H1 (cell line): ENCODE results near the gene MAP4K4. TPM values are rescaled to one million over a fixed set of nuclear protein-coding genes. Genes with fewer than 3 reads are reported as not detected.

Experiments used
- CTCF ChIA-PET: fragments of 300-600 bp; sonication (Branson Sonifier 250); formaldehyde crosslinking; loops from one replicate; lab custom pipeline; 2021; ENCODE audit not compliant: partially characterized antibody; lab: Charles Lee
- POLR2A ChIA-PET: fragments of 300-600 bp; sonication (Branson Sonifier 250); formaldehyde crosslinking; loops from one replicate; lab custom pipeline; 2021; ENCODE audit warnings: inconsistent platforms; ENCODE audit not compliant: partially characterized antibody; lab: Charles Lee
- DNase-seq, 2 experiments: peaks; one replicate each; pipeline versions ENCODE4 v3.0.0 to v3.0.0-alpha.2; 2010 to 2022; ENCODE audit warnings: low spot score in 2 of 2, low read depth in 1 of 2, mixed read lengths in 1 of 2
- FAIRE-seq: peaks from 2 replicates; lab custom pipeline; 2011; peaks lifted over from hg19 to GRCh38; lab: Jason Lieb, UNC
- H2AFZ ChIP-seq: 2 replicates; pipeline ENCODE4 v1.8.1; 2012; ENCODE audit warnings: low read length, inconsistent platforms
- H2AK5ac ChIP-seq: 2 replicates; pipeline ENCODE4 v1.6.1; 2013; ENCODE audit warnings: low read depth, low read length
- H2BK120ac ChIP-seq: replicated peaks from 2 replicates; pipeline ENCODE3; 2013; ENCODE audit warnings: low read depth, low read length, inconsistent platforms
- H2BK12ac ChIP-seq: 2 replicates; pipeline ENCODE4 v1.6.1; 2013; ENCODE audit warnings: low read depth, low read length
- H2BK15ac ChIP-seq: 2 replicates; pipeline ENCODE4 v1.6.1; 2013; ENCODE audit warnings: low read length
- H2BK20ac ChIP-seq: 2 replicates; pipeline ENCODE4 v1.6.1; 2013; ENCODE audit warnings: low read length
- H2BK5ac ChIP-seq: 2 replicates; pipeline ENCODE4 v1.6.1; 2013; ENCODE audit warnings: low read depth, low read length
- H3K14ac ChIP-seq: 2 replicates; pipeline ENCODE4 v1.6.1; 2013; ENCODE audit warnings: inconsistent platforms; ENCODE audit not compliant: insufficient read length
- H3K18ac ChIP-seq: 2 replicates; pipeline ENCODE4 v1.6.1; 2013; ENCODE audit warnings: low read length; ENCODE audit errors: extremely low read depth
- H3K23ac ChIP-seq: 2 replicates; pipeline ENCODE4 v1.6.1; 2013; ENCODE audit warnings: inconsistent platforms; ENCODE audit not compliant: insufficient read length
- H3K23me2 ChIP-seq: 2 replicates; pipeline ENCODE4 v1.6.1; 2013; ENCODE audit warnings: low read depth, low read length
- H3K27ac ChIP-seq: 2 replicates; pipeline ENCODE4 v1.6.1; 2011; ENCODE audit warnings: low read depth, low read length, inconsistent platforms
- H3K27me3 ChIP-seq, 4 experiments: replicated peaks in 1 of 4; 1 replicate in 1 of 4; 2 replicates in 3 of 4; pipeline versions ENCODE4 v1.6.1 to v1.8.1; 2011 to 2013; ENCODE audit warnings: low read length in 3 of 4, mild to moderate bottlenecking in 3 of 4, inconsistent platforms in 2 of 4, mixed read lengths in 2 of 4, moderate library complexity in 1 of 4; ENCODE audit not compliant: control insufficient read depth in 3 of 4, insufficient read depth in 3 of 4; ENCODE audit errors: extremely low read depth in 1 of 4
- H3K36me3 ChIP-seq, 4 experiments: 2 replicates each; pipeline versions ENCODE4 v1.6.1 to v1.8.1; 2011 to 2013; ENCODE audit warnings: mild to moderate bottlenecking in 4 of 4, low read length in 3 of 4, moderate library complexity in 2 of 4, control low read depth in 1 of 4, inconsistent platforms in 1 of 4; ENCODE audit not compliant: insufficient read depth in 4 of 4, control insufficient read depth in 2 of 4
- H3K4ac ChIP-seq: replicated peaks from 2 replicates; pipeline ENCODE3; 2013; ENCODE audit warnings: low read length, low read depth, mixed read lengths, inconsistent platforms; ENCODE audit not compliant: insufficient read length
- H3K4me1 ChIP-seq, 4 experiments: replicated peaks in 1 of 4; 1 replicate in 1 of 4; 2 replicates in 3 of 4; pipeline versions ENCODE4 v1.6.1 to v1.8.1; 2011 to 2013; ENCODE audit warnings: low read length in 3 of 4, inconsistent platforms in 2 of 4, mixed read lengths in 1 of 4; ENCODE audit not compliant: insufficient read depth in 4 of 4, control insufficient read depth in 3 of 4
- H3K4me2 ChIP-seq, 2 experiments: 2 replicates each; pipeline versions ENCODE4 v1.6.1 to v1.8.1; 2011 to 2013; ENCODE audit warnings: low read depth in 2 of 2, low read length in 2 of 2, control low read depth in 1 of 2, inconsistent platforms in 1 of 2, mild to moderate bottlenecking in 1 of 2; ENCODE audit not compliant: insufficient read depth in 1 of 2
- H3K4me3 ChIP-seq, 4 experiments: fragments of 200-600, 300-600 bp in 1 of 4; sonication (generic), shearing (Covaris generic), sonication (Bioruptor Twin) in 1 of 4; 2 replicates each; pipeline versions ENCODE4 v1.5.1 to v1.8.1; 2011 to 2016; ENCODE audit warnings: low read length in 4 of 4, low read depth in 3 of 4, control low read depth in 2 of 4, inconsistent platforms in 2 of 4, mild to moderate bottlenecking in 2 of 4, mixed read lengths in 1 of 4, moderate library complexity in 1 of 4; ENCODE audit not compliant: insufficient read depth in 2 of 4; ENCODE audit errors: extremely low read depth in 1 of 4
- H3K56ac ChIP-seq: replicated peaks from 2 replicates; pipeline ENCODE3; 2013; ENCODE audit warnings: low read depth, mild to moderate bottlenecking, mixed read lengths, low read length, inconsistent platforms; ENCODE audit not compliant: insufficient read length
- H3K79me1 ChIP-seq: 2 replicates; pipeline ENCODE4 v1.6.1; 2013; ENCODE audit warnings: low read depth, low read length, control low read depth
- H3K79me2 ChIP-seq, 2 experiments: 2 replicates each; pipeline versions ENCODE4 v1.6.1 to v1.8.1; 2012 to 2013; ENCODE audit warnings: low read length in 2 of 2, mild to moderate bottlenecking in 2 of 2, inconsistent platforms in 1 of 2; ENCODE audit not compliant: insufficient read depth in 2 of 2, control insufficient read depth in 1 of 2
- H3K9ac ChIP-seq, 4 experiments: replicated peaks in 1 of 4; 1 replicate in 1 of 4; 2 replicates in 3 of 4; pipeline versions ENCODE4 v1.6.1 to v1.8.1; 2011 to 2013; ENCODE audit warnings: low read depth in 3 of 4, low read length in 3 of 4, control low read depth in 2 of 4, mild to moderate bottlenecking in 2 of 4, moderate library complexity in 2 of 4, inconsistent platforms in 1 of 4; ENCODE audit errors: extremely low read depth in 1 of 4
- H3K9me3 ChIP-seq, 2 experiments: 2 replicates each; pipeline versions ENCODE4 v1.6.1 to v1.8.1; 2012 to 2013; ENCODE audit warnings: mild to moderate bottlenecking in 2 of 2, moderate library complexity in 2 of 2, control low read depth in 1 of 2, inconsistent platforms in 1 of 2, low read depth in 1 of 2, low read length in 1 of 2, mixed read lengths in 1 of 2; ENCODE audit not compliant: insufficient read depth in 2 of 2
- H4K20me1 ChIP-seq, 2 experiments: replicated peaks in 1 of 2; 2 replicates each; pipeline versions ENCODE3 to v1.8.1; 2011 to 2013; ENCODE audit warnings: inconsistent platforms in 2 of 2, low read length in 2 of 2, mild to moderate bottlenecking in 1 of 2; ENCODE audit not compliant: insufficient read depth in 2 of 2, control insufficient read depth in 1 of 2
- H4K5ac ChIP-seq: 2 replicates; pipeline ENCODE4 v1.6.1; 2013; ENCODE audit warnings: low read length, low read depth, mixed read lengths, inconsistent platforms; ENCODE audit not compliant: insufficient read length
- H4K8ac ChIP-seq: 2 replicates; pipeline ENCODE4 v1.8.0; 2013; ENCODE audit warnings: mild to moderate bottlenecking, moderate library complexity, low read length, inconsistent platforms; ENCODE audit not compliant: insufficient read depth; ENCODE audit errors: extremely low read depth
- H4K91ac ChIP-seq: replicated peaks from 2 replicates; pipeline ENCODE3; 2013; ENCODE audit warnings: low read length, mixed read lengths, inconsistent platforms; ENCODE audit not compliant: insufficient read length
- CREB1 ChIP-seq: IDR thresholded peaks from 2 replicates; pipeline ENCODE4 v1.6.1; 2012; ENCODE audit warnings: inconsistent platforms
- EGR1 ChIP-seq: IDR thresholded peaks from 2 replicates; pipeline ENCODE4 v1.6.1; 2011; ENCODE audit warnings: low read depth, low read length, borderline replicate concordance
- GABPA ChIP-seq: IDR thresholded peaks from 2 replicates; pipeline ENCODE4 v1.6.1; 2011; ENCODE audit warnings: mild to moderate bottlenecking, low read length, moderate library complexity, borderline replicate concordance; ENCODE audit not compliant: insufficient read depth
- RBBP5 ChIP-seq: IDR thresholded peaks from 2 replicates; pipeline ENCODE4 v1.7.1; 2012; ENCODE audit warnings: low read depth, mild to moderate bottlenecking, inconsistent platforms, low read length, moderate library complexity, borderline replicate concordance
- WGBS, 2 experiments: shearing (Covaris generic) in 1 of 2; methylation state at CpG; one replicate each; pipeline versions ENCODE4 v1.1.6 to v1.1.7; 2013 to 2015; ENCODE audit warnings: low lambda C conversion rate in 2 of 2, mixed read lengths in 2 of 2, inconsistent platforms in 1 of 2, low coverage in 1 of 2, missing lambda C conversion rate in 1 of 2; ENCODE audit not compliant: insufficient replicate concordance in 2 of 2, insufficient coverage in 1 of 2, insufficient read length in 1 of 2; ENCODE audit errors: extremely low coverage in 1 of 2, missing lambda C conversion rate in 1 of 2; 5-methylcytosine and 5-hydroxymethylcytosine counted together
- polyA plus RNA-seq, 7 experiments: library from polyadenylated mRNA; depleted of rRNA in 3 of 7; stranded (reverse) in 5 of 7; unstranded in 2 of 7; fragments of >200 nt in 5 of 7; fragments of 200-250 nt in 2 of 7; gene quantifications; 1 replicate in 5 of 7; 2 replicates in 1 of 7; 4 replicates in 1 of 7; pipeline versions ENCODE4 v1.2.1 to v1.2.3, GENCODE V29; 2011 to 2013; ENCODE audit warnings: missing spikeins in 2 of 7, mixed read lengths in 2 of 7
- total RNA-seq: library from RNA; stranded (reverse); fragmentation: NEBNext Ultra II Directional; extraction: Animal tissue kit (Norgen Biotek cat#: 25700); gene quantifications from 2 replicates; pipeline ENCODE4 v1.2.1, GENCODE V29; 2021
- TF ChIP-seq, protein P1 (sequence below): IDR thresholded peaks from 2 replicates; pipeline ENCODE4 v1.6.1; 2012; ENCODE audit warnings: low read length, inconsistent platforms

Gene MAP4K4
- total and polyA plus RNA-seq, 2 of the 8 experiments (the other 6 are each of a cell fraction or from before 2014, with no cell fraction given) = 53.2 to 138 TPM

DNA sequence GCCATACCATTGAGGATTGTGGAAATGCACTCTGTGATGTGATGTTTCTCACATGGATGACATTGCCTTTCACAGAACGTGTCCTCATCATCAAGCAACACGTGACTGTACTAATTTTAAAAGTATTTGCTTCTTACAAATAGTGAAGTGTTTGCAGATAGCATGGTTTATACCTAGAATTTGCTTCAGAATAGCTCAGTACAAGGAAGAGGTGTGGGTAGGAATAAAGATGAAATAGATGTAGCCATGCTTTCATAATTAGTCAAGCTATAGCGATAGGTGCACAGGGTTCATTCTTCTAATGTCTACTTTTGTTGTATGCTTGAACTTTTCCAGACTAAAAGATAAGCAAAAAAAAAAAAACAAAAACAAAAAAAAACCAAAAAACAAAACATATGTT, 27.5 kb downstream of the MAP4K4 start:
- Histone ChIP-seq H2AFZ (no peak overlapping the region), H4K5ac (no peak overlapping the region), H3K79me2 (peaks cover 14 to 100% of the 10 kb centered on the region in 2 experiments), H3K9ac (no peak overlapping the region), H3K14ac (no peak overlapping the region), H3K4me1 (peaks cover 0 to 9% (median 3%) of the 10 kb centered on the region in 4 experiments; a peak in 5 of 7 replicates), H2BK120ac (no peak overlapping the region), H2BK15ac (no peak overlapping the region), H3K23me2 (no peaks in the 10 kb centered on the region), H4K91ac (no peak overlapping the region), H3K27ac (no peak overlapping the region), H3K4me3 (no peak overlapping the region), H3K23ac (no peak overlapping the region), H3K56ac (no peak overlapping the region), H3K79me1 (peaks cover 4% of the 10 kb centered on the region; the same call in 1 of the 2 replicates), H3K4me2 (no peak overlapping the region), H2BK20ac (no peak overlapping the region), H4K20me1 (peaks cover 31 to 33% of the 10 kb centered on the region in 2 experiments), H3K18ac (no peak overlapping the region), H2AK5ac (no peak overlapping the region), H2BK12ac (no peak overlapping the region), H3K4ac (no peak overlapping the region), H3K36me3 (no peaks in the 10 kb centered on the region), H2BK5ac (no peak overlapping the region), H4K8ac (no peak overlapping the region), H3K27me3 (no peaks in the 10 kb centered on the region), H3K9me3 (no peaks in the 10 kb centered on the region)
- WGBS, 2 experiments = 95% methylated on average over 3 of the region's 3 CpGs; no CpG with 5 or more reads in 1 of the 2 experiments
- no peak for TF ChIP-seq RBBP5
- no peak for TF ChIP-seq EGR1
- TF ChIP-seq, protein P1, sequence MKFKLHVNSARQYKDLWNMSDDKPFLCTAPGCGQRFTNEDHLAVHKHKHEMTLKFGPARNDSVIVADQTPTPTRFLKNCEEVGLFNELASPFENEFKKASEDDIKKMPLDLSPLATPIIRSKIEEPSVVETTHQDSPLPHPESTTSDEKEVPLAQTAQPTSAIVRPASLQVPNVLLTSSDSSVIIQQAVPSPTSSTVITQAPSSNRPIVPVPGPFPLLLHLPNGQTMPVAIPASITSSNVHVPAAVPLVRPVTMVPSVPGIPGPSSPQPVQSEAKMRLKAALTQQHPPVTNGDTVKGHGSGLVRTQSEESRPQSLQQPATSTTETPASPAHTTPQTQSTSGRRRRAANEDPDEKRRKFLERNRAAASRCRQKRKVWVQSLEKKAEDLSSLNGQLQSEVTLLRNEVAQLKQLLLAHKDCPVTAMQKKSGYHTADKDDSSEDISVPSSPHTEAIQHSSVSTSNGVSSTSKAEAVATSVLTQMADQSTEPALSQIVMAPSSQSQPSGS = no peak
- no peak for TF ChIP-seq CREB1
- no peak for TF ChIP-seq GABPA
- no peak for DNase-seq
- no peak for FAIRE-seq
- POLR2A ChIA-PET = interaction anchor here (1.2 to 1.5 kb wide), 2 partner anchors 14 to 92 kb away, joined by 3 to 4 read pairs; no protein-coding TSS in a partner anchor
- CTCF ChIA-PET = interaction anchor here (0.9 to 3.6 kb wide), 18 partner anchors 8 to 383 kb away, joined by 3 to 14 read pairs (median 6); no protein-coding TSS in a partner anchor
